DND-41 (cell line): Measurements from ENCODE around the gene LANCL3.

Source experiments
- ATAC-seq: fragments of 200-7000 bp; cut with Tn5 transposase; 3 replicates; pipeline ENCODE4 v1.9.1; 2021; ENCODE audit warnings: low read depth; ENCODE audit not compliant: insufficient read depth
- DNase-seq: peaks from one replicate; pipeline ENCODE4 v3.0.0-alpha.2; 2020
- H2AFZ ChIP-seq: 2 replicates; pipeline ENCODE4 v1.6.0; 2012; ENCODE audit warnings: low read depth, low read length
- H3K27ac ChIP-seq: 2 replicates; pipeline ENCODE4 v1.5.1; 2012; ENCODE audit warnings: low read length, inconsistent platforms
- H3K27me3 ChIP-seq: fragments of 200-600 bp; sonication (generic); 2 replicates; pipeline ENCODE4 v1.6.0; 2012; ENCODE audit warnings: low read length, mild to moderate bottlenecking, inconsistent platforms; ENCODE audit not compliant: insufficient read depth, poor library complexity
- H3K36me3 ChIP-seq: 2 replicates; pipeline ENCODE4 v1.5.1; 2012; ENCODE audit warnings: low read length, inconsistent platforms; ENCODE audit not compliant: insufficient read depth
- H3K4me1 ChIP-seq: 2 replicates; pipeline ENCODE4 v1.5.1; 2012; ENCODE audit warnings: mild to moderate bottlenecking, low read length; ENCODE audit not compliant: insufficient read depth
- H3K4me2 ChIP-seq: 2 replicates; pipeline ENCODE4 v1.6.0; 2012; ENCODE audit warnings: mild to moderate bottlenecking, moderate library complexity, low read length, inconsistent platforms; ENCODE audit not compliant: insufficient read depth
- H3K4me3 ChIP-seq, 2 experiments: fragments of 200-600 bp in 1 of 2; shearing (Covaris generic) in 1 of 2; 2 replicates each; pipeline ENCODE4 v1.5.1; 2012 to 2016; ENCODE audit warnings: inconsistent platforms in 2 of 2, low read length in 2 of 2, mild to moderate bottlenecking in 2 of 2, low read depth in 1 of 2, moderate library complexity in 1 of 2
- H3K79me2 ChIP-seq: 2 replicates; pipeline ENCODE4 v1.6.0; 2012; ENCODE audit warnings: low read length, inconsistent platforms; ENCODE audit not compliant: insufficient read depth
- H3K9ac ChIP-seq: 2 replicates; pipeline ENCODE4 v1.6.0; 2012; ENCODE audit warnings: low read depth, mild to moderate bottlenecking, inconsistent platforms, low read length, moderate library complexity
- H3K9me3 ChIP-seq: 2 replicates; pipeline ENCODE4 v1.5.1; 2012; ENCODE audit warnings: low read length, moderate library complexity, mild to moderate bottlenecking, inconsistent platforms; ENCODE audit not compliant: insufficient read depth, severe bottlenecking
- H4K20me1 ChIP-seq: 2 replicates; pipeline ENCODE4 v1.6.0; 2012; ENCODE audit warnings: low read length; ENCODE audit not compliant: insufficient read depth
- EZH2 ChIP-seq: IDR thresholded peaks from 3 replicates; pipeline ENCODE4 v1.6.1; 2012; ENCODE audit warnings: borderline replicate concordance, low read depth, mild to moderate bottlenecking, moderate library complexity, low read length, inconsistent platforms; ENCODE audit not compliant: severe bottlenecking
- TF ChIP-seq, protein P1 (sequence below): IDR thresholded peaks from 2 replicates; pipeline ENCODE4 v1.5.1; 2012; ENCODE audit warnings: borderline replicate concordance, low read length, moderate library complexity, mild to moderate bottlenecking; ENCODE audit not compliant: poor library complexity, severe bottlenecking; ENCODE audit errors: extremely low read depth

LANCL3 gene

DNA sequence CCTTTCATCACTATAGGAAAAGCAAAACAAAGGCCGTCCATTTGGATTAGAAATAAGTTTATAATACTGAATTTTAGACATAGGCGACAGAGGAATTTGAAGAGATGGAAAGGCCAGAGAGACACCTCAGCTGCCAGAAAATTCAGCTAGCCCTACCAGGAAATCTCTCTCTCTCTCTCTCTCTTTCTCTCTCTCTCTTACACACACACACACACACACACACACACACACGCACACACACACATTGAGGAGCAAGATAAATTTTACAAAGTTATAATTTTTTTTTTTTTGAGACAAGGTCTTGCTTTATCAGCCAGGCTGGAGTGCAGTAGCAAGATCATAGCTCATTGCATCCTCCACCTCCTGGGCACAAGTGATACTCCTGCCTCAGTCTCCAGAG lies 115.5 kb downstream of the LANCL3 start:
- Histone ChIP-seq H3K4me2 (no peak overlapping the region), H3K4me1 (no peaks in the 10 kb centered on the region), H3K27ac (no peak overlapping the region), H3K4me3 (no peak overlapping the region), H3K9me3 (no peaks in the 10 kb centered on the region), H3K27me3 (no peaks in the 10 kb centered on the region), H3K36me3 (no peaks in the 10 kb centered on the region), H3K79me2 (no peaks in the 10 kb centered on the region), H4K20me1 (no peaks in the 10 kb centered on the region), H2AFZ (no peak overlapping the region), H3K9ac (no peak overlapping the region)
- no peak for TF ChIP-seq EZH2
- TF ChIP-seq, protein P1, sequence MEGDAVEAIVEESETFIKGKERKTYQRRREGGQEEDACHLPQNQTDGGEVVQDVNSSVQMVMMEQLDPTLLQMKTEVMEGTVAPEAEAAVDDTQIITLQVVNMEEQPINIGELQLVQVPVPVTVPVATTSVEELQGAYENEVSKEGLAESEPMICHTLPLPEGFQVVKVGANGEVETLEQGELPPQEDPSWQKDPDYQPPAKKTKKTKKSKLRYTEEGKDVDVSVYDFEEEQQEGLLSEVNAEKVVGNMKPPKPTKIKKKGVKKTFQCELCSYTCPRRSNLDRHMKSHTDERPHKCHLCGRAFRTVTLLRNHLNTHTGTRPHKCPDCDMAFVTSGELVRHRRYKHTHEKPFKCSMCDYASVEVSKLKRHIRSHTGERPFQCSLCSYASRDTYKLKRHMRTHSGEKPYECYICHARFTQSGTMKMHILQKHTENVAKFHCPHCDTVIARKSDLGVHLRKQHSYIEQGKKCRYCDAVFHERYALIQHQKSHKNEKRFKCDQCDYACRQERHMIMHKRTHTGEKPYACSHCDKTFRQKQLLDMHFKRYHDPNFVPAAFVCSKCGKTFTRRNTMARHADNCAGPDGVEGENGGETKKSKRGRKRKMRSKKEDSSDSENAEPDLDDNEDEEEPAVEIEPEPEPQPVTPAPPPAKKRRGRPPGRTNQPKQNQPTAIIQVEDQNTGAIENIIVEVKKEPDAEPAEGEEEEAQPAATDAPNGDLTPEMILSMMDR = no peak
- ATAC-seq = no peak
- DNase-seq = no peak

DNA sequence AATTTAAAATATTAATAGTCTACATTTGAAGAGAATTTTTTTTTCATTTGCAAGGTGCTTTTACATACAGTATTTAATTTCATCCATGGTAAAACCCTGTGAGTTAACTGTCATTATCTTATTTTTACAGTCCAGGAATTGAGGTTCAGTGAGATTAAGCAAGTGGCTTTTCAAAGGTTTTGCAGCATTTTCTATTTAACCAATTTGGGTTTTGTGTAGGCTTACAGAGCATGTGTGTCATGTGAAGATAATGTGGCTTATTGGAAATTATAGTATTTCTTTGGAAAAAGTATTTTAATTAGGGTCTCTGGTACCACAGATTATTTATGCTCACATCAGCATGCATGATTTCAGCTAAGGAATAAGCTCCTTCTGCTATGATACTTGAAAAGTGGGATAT lies 118.7 kb downstream of the LANCL3 start:
- H3K79me2 ChIP-seq = no peaks in the 10 kb centered on the region

GRCh38 chrX:37692918-37693317 lies 121.5 kb downstream of the LANCL3 start:
- H3K4me2 ChIP-seq = no peak overlapping the region
- no peaks in the 10 kb centered on the region for H3K36me3 ChIP-seq
- no peak overlapping the region for H2AFZ ChIP-seq
- no peak overlapping the region for H3K4me3 ChIP-seq
- H3K27me3 ChIP-seq = no peaks in the 10 kb centered on the region
- no peaks in the 10 kb centered on the region for H3K4me1 ChIP-seq
- no peaks in the 10 kb centered on the region for H4K20me1 ChIP-seq
- no peak for ATAC-seq
- no peak overlapping the region for H3K27ac ChIP-seq
- no peaks in the 10 kb centered on the region for H3K79me2 ChIP-seq
- TF ChIP-seq EZH2 = no peak
- no peak for DNase-seq
- no peaks in the 10 kb centered on the region for H3K9me3 ChIP-seq
- H3K9ac ChIP-seq = no peak overlapping the region

More for the DNA sequence above, 118.7 kb downstream of the LANCL3 start:
- H2AFZ ChIP-seq = no peak overlapping the region
- H3K36me3 ChIP-seq = no peaks in the 10 kb centered on the region
- no peak overlapping the region for H3K4me3 ChIP-seq
- H3K9ac ChIP-seq = no peak overlapping the region
- DNase-seq (no peak), ATAC-seq (no peak)
- H3K27ac ChIP-seq = no peak overlapping the region
- H3K9me3 ChIP-seq = no peaks in the 10 kb centered on the region
- H3K4me1 ChIP-seq = no peaks in the 10 kb centered on the region
- no peaks in the 10 kb centered on the region for H3K27me3 ChIP-seq
- H4K20me1 ChIP-seq = no peaks in the 10 kb centered on the region
- H3K4me2 ChIP-seq = no peak overlapping the region
- TF ChIP-seq, protein P1 = no peak
- TF ChIP-seq EZH2 = no peak

- Histone ChIP-seq H3K27ac (no peak overlapping the region), H3K4me3 (no peak overlapping the region), H3K9ac (no peak overlapping the region), H3K36me3 (no peaks in the 10 kb centered on the region), H4K20me1 (no peaks in the 10 kb centered on the region), H3K9me3 (no peaks in the 10 kb centered on the region), H2AFZ (no peak overlapping the region), H3K4me2 (no peak overlapping the region), H3K4me1 (no peaks in the 10 kb centered on the region), H3K79me2 (no peaks in the 10 kb centered on the region), H3K27me3 (no peaks in the 10 kb centered on the region)
- ATAC-seq = no peak
- TF ChIP-seq EZH2 = no peak
- TF ChIP-seq, protein P1 = no peak
- DNase-seq = no peak
These were observed 125.8 kb downstream of the LANCL3 start for GRCh38 chrX:37697169-37697760.
